Endothelial cell of umbilical vein (primary cell): Measurements from ENCODE around the gene RYR3.

Experiments used
- JUN ChIP-seq: IDR thresholded peaks from 2 replicates; pipeline ENCODE4 v1.6.1; 2011; ENCODE audit warnings: borderline replicate concordance, low read depth; ENCODE audit not compliant: insufficient read length, insufficient read depth
- POLR2AphosphoS5 ChIP-seq: IDR thresholded peaks from 2 replicates; pipeline ENCODE4 v1.6.1; 2012; ENCODE audit warnings: low read depth, mild to moderate bottlenecking, control low read depth, low read length, moderate library complexity; ENCODE audit not compliant: insufficient read depth
- TF ChIP-seq, protein P1 (sequence below), 2 donors: IDR thresholded peaks; 1 replicate in 1 of 2; 2 replicates in 1 of 2; pipeline ENCODE4 v1.5.1; 2011; ENCODE audit warnings: low read length in 2 of 2, mild to moderate bottlenecking in 2 of 2, moderate library complexity in 2 of 2, control low read depth in 1 of 2, inconsistent platforms in 1 of 2, low read depth in 1 of 2; ENCODE audit not compliant: insufficient read depth in 1 of 2; ENCODE audit errors: extremely low read depth in 1 of 2
- TF ChIP-seq, protein P2 (sequence below): IDR thresholded peaks from 2 replicates; pipeline ENCODE4 v1.6.1; 2011; ENCODE audit not compliant: insufficient read depth, insufficient read length

DNA sequence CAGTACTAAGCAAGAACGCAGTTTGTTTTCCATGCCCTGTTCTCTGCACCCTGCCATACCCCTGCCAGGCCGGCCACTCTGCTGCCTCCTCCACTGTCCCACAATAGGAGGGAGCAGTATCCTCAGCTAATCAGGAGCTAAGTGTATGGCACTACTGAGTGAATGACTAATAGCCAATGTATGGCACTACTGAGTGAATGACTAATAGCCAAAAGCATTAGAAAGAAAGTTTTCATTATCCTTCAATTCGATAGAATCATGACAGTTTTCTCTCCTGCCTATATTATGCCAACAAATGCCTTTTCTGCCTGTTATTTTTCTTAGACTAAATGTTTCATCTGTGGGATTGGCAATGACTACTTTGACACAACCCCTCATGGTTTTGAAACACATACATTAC, 550.0 kb downstream of the RYR3 start:
- TF ChIP-seq, protein P1, sequence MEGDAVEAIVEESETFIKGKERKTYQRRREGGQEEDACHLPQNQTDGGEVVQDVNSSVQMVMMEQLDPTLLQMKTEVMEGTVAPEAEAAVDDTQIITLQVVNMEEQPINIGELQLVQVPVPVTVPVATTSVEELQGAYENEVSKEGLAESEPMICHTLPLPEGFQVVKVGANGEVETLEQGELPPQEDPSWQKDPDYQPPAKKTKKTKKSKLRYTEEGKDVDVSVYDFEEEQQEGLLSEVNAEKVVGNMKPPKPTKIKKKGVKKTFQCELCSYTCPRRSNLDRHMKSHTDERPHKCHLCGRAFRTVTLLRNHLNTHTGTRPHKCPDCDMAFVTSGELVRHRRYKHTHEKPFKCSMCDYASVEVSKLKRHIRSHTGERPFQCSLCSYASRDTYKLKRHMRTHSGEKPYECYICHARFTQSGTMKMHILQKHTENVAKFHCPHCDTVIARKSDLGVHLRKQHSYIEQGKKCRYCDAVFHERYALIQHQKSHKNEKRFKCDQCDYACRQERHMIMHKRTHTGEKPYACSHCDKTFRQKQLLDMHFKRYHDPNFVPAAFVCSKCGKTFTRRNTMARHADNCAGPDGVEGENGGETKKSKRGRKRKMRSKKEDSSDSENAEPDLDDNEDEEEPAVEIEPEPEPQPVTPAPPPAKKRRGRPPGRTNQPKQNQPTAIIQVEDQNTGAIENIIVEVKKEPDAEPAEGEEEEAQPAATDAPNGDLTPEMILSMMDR (IDR thresholded peaks at IDR 0.05; ENCODE audit: extremely low read depth in 1 of 2, insufficient read depth in 1 of 2, low read depth in 1 of 2, low read length in 2 of 2): no peak
- TF ChIP-seq JUN: no peak
- TF ChIP-seq, protein P2, sequence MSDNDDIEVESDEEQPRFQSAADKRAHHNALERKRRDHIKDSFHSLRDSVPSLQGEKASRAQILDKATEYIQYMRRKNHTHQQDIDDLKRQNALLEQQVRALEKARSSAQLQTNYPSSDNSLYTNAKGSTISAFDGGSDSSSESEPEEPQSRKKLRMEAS: no peak
- TF ChIP-seq POLR2AphosphoS5: no peak
